HG02870 (cell line): Measurements from ENCODE around the gene LRRC47.
"Not testable (repeated sequence)": the region's sequence is repeated elsewhere in the genome, so short reads cannot be mapped to it uniquely, and the experiment has no call there.

ENCODE experiments used
- ATAC-seq: cut with Tn5 transposase; IDR thresholded peaks from one replicate; pipeline ENCODE4 v1.9.1; 2021; ENCODE audit warnings: mild to moderate bottlenecking, moderate library complexity; ENCODE audit not compliant: unreplicated experiment

The LRRC47 gene

DNA sequence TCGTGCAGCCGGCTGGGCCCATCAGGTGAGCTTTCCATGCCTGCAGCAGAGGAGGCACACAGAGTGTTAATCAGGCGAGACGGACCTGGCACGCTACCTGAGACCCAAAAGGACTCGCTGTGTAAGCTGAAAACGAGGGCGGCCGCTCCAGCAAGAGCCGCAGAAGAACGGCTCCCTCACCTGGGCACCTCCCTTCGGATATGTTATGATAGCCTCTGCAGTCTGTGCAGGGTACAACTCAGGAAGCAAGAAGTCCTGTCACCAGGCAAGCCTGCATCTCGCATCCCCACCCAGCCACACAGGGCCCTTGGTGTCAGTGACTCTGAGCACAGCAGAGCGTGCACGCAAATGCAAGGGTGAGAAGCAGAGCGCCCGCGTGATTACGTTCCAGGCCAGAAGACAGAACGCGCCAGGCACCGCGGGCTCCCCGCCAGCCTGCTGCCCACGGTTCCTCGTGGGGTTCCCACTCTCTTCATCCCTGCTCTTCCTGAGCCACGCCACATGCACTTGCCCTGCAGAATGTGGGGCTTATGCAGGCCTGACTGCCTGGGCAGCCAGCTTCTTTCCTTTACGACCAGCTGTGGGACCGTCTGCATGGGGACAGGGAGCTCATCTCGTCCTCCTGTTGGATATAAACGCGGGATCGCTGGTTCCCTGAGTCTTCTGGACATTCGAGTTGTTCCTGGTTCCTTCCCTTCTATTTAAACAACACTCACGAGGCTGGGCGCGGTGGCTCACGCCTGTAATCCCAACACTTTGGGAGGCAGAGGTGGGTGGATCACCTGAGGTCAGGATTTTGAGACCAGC lies 20.2 kb upstream of the LRRC47 start:
- ATAC-seq = no peak

DNA sequence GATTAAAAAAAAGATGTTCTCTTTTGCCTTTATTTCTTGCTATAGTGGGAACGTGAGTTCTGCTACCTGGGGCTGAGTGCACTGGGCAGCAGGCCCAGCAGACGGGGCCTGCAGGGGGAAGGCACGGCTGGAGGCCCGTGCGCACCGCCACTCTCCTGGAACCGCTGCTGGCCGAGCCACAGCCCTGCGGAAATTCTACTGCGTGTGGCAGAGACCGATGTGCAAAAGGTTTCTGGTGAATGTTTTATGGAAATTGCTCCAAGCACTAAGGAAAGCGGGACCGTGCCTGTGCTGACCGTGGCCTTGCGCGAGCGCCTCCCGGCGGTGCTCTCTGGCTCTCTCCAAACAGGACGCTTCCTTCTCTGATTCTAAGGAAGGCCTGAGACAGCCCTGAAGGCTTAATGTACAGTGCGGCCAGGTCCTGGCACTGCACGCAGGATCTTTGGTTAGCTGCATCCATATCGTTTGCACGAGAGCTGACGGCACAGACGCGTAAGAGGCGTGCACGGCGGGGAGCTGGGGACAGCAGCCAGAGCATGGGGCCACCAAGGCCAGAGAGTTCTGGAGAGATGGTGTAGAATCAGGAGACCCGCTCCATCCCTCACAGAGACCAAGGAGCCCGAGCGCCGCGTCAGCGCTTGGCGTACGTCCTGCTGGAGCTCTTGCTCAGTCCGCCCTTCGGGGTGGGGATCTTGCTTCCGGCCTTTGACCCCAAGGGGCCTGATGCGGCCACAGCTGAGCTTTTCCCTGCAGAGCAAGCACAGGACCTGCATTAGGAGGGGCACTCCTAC lies 18.7 kb upstream of the LRRC47 start:
- ATAC-seq = no peak

DNA sequence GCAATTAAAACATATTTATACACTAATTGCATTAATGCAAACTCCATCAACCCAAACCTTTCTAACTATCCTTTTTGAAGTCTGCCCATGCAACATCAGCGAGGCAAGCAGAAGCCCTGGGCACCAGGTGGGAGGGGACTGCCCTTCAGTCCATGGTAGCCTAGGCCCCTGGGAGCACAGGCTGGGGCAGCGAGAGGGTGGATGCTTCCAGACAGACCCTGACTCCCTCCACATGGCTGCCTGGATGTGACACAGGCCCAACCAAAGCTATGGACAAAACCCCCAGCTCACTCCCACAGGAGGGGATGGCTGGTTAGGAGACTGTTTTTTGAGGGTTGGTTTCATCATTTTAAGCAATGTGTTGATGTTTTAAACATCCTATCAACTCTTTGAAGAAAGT lies 17.8 kb upstream of the LRRC47 start:
- ATAC-seq = no peak

DNA sequence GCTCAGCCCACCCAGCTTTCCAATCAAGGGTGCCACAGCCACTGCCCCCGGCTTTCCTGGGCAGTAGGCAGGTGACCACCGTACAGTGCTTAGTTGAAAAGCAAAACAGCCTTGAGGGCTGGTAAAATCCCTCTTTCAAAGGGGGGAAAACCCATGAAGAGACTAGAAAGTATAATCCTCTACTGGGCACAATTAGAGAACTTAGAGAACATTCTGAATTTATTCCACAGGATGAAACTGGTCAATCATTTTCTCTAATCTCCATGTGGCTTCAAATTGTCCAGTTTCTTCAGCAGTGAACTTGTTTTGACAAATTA lies 15.3 kb upstream of the LRRC47 start:
- ATAC-seq = no peak

DNA sequence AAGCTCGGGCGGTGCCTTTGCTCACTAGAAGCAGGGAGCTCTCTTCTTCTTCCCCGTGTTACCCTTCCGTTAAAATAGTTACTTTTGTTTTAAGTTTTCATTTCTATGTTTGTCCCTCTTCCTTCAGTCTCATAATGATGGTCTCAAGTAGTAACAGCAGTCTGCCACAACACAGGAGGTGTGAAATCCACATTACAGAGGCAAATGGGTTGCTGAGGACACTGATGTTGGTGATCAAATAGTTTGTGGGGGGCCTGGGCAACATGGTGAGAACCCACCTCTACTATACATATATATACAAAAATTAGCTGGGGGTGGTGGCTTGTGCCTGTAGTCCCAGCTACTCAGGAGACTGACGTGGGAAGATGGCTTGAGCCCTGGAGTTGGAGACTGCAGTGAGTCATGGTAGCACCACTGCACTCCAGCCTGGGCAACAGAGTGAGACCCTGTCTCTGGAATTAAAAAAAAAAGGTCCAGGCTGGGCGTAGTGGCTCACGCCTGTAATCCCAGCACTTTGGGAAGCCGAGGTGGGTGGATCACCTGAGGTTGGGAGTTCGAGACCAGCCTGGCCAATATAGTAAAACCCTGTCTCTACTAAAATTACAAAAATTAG lies 14.0 kb upstream of the LRRC47 start:
- ATAC-seq = not testable (repeated sequence)

DNA sequence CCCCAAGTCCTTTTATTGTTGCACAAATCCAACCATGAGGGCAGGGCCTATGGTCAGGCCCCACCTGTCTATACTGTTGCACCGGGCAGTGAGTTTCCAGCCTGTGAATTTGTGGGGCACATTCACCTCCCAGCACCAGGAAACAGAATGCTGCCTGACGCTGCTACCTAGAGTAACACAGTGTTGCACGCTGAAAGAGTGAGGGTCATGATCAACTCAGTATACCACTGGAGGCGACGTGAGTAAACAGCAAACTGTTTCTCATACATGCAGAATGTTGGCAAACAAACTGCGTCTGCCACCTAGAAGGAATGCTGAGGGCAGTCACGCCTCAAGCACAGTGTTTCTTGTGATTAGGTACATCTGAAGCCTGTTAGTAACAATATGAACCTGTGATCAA lies 13.4 kb upstream of the LRRC47 start:
- no peak for ATAC-seq

DNA sequence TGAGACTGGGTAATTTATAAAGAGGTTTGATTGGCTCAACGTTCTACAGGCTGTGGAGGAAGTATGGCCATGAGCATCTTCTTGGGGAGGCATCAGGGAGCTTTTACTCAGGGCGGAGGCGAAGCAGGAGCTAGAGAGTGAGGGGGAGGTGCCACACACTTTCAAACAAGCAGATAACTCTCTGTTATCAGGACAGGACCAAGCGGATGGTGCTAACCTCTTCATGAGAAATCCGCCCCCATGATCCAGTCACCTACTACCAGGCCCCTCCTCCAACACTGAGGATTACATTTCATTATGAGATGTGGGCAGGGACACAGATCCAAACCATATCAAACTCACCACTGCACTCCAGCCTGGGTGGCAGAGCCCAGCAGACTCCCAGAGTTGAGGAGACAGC lies 11.5 kb upstream of the LRRC47 start:
- ATAC-seq = no peak

DNA sequence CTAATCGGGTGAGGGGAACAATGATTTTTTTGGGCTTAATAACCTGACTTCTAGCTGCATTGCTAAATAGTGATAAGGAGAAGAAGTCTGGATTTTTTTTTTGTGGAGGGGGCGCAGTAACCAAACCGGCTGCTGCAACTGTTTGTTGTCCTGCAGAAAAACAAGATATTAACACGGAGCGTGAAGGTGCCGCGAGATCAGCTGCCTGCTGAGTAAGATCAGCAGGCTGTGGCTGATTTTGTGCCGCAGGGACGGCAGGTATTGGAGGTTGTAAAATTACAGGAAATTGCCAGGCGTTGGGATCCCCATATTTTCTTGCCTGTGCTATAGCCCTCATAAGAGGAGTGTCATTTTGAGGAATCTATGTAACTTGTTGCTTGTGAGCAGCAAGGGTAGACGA lies 8.7 kb upstream of the LRRC47 start:
- ATAC-seq = no peak

DNA sequence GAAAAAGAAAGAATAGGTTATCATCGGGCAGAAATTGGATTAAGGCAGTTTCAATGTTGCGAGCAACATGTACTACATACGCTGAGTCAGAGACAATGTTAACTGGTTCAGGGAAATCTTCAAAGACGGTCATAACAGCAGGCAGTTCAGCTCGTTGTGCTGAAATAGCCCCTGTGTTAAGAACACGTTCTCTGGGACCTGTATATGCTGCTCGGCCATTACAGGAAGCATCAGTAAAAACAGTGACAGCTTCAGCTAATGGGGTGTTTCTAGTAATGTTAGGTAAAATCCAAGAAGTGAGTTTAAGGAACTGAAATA lies 8.3 kb upstream of the LRRC47 start:
- ATAC-seq = not testable (repeated sequence)

DNA sequence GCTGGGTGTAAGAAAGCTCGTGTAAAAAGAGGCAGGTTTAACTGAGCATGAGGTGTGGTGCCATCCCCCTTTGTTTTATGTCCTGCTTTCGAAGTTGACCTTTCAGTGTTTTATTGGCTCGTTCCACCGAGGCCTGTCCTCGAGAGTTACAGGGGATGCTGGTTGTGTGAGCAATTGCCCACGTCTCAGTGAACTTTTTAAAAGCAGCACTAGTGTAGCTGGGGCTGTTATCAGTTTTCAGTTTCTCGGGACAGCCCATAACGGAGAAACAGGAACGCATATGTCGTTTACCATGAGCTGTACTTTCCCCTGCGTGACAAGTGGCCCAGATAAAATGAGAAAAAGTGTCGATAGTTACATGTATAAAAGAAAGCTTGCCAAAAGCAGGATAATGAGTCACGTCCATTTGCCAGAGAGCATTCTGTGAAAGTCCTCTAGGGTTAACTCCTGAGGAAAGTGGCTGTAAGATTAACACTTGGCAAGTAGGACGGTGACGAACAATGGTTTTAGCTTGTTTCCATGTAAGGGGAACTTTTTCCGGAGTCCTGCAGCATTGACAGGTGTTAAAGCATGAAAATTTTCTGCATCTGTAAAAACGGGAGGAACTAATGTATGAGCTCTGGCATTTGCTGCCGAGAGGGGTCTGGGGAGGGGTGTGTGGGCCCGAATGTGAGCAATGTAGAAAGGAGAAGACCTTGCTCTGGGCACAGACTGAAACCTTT lies 7.8 kb upstream of the LRRC47 start:
- no peak for ATAC-seq

DNA sequence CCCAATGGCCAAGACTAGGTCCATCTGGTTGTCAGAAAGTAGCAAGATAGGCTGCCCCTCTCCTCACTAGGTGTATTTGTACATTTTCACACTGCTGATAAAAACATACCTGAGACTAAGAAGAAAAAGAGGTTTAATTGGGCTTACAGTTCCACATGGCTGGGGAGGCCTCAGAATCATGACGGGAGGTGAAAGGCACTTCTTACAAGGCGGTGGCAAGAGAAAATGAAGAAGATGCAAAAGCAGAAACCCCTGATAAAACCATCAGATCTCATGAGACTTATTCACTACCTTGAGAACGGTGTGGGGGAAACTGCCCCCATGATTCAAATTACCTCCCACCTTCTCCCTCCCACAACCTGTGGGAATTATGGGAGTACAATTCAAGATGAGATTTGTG lies 4.5 kb upstream of the LRRC47 start:
- ATAC-seq = not testable (repeated sequence)

DNA sequence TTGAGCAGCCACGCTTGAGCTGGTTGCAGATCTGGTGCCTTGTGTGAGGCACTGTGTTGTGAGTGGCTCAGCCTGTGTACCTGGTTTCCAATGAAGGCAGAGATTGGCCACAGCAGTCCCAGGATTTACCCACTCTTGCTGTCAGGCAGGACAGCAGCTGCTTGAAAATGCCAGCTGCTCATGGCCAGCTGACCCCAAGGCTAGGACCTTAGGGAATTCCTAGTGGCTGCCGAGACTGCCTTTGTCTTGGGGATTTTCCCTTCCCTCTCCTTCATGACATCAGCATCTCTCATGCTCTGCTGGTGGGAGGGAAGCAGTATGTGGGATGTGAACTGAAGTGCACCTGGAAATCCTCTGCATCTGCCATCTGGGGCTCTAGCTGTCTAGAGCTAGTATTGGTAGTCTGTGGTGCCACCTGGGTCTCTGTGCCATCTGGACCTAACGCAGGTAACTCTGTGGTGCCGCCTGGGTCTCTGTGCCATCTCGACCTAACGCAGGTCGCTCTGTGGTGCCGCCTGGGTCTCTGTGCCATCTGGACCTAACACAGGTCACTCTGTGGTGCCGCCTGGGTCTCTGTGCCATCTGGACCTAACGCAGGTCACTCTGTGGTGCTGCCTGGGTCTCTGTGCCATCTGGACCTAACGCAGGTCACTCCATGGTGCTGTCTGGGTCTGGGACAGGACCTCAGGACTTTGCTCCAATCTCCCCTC lies 3.8 kb upstream of the LRRC47 start:
- no peak for ATAC-seq

DNA sequence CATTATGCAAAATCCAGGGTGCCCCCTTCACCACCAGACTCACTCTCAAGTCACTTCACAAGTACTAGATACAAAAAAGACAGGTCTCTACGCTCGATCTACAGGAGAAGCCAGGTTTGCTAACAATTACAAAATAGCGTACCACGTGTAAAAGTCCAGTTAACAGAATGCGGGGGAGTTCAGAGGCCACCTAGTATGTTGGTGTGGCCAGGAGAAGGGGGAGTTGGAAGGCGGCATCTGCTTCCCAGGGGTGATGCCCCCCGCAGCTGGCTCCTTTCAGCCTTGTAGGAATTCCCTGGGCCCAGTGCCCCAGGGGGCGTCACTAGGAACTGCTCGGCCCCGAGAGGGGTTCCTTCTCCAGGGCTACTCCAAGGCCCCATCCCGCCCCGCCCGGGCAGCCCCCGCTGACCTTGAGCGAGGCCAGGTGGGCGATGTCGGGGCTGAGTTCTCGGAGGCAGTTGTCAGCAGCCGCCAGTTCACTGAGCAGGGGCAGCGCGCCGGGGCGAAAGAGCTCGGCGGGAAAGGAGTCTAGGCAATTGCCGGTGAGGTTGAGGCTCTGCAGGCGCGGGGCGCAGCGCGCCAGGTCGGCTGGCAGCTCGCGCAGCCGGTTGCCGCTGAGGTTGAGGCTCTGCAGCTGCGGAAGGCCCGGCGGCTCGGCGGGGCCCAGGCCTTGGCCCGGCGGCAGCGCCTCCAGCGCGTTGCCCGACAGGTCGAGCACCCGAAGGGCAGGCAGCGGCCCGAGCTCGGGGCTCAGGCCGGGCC lies 664 bp downstream of the LRRC47 start:
- ATAC-seq = no peak

DNA sequence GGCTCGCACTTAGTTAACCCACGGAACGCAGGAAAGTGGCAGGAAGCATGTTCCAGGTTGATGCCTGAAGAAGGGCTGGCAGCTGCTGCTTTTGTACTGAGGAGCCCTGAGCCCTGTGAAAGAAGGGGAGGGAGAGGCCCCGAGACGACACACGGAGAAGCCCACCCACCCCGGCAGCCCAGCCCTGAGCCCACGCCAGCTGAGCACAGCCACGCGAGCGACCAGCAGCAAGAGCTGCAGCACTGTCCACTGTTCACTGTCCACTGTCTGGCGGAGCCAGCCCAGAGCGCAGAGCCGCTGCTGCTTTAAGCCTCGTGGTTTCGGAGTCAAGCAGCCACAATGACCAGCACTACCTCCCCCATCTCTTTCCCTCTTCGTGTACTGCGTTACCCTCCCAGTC lies 5.3 kb downstream of the LRRC47 start:
- no peak for ATAC-seq

DNA sequence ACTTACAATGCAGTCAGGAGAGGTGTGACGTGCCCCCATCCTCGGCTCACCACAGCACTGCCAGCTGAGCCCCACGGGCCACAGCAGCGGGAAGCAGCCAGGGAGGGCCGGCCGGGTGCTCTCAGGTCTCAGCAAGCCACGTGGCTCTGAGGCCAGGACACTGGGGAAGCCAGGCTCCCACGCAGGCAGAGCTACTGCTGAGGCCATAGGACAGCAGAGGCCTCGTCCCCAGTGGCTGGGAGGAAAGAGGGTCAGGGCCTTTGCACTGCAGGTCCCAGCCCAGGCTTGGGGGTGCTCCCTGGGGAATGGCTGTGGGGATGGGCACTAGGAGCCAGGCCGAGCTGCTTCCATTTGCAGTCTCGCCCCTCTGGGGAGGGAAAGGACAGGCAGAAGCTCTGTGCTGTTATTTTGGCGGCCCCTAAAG lies 5.8 kb downstream of the LRRC47 start:
- no peak for ATAC-seq

DNA sequence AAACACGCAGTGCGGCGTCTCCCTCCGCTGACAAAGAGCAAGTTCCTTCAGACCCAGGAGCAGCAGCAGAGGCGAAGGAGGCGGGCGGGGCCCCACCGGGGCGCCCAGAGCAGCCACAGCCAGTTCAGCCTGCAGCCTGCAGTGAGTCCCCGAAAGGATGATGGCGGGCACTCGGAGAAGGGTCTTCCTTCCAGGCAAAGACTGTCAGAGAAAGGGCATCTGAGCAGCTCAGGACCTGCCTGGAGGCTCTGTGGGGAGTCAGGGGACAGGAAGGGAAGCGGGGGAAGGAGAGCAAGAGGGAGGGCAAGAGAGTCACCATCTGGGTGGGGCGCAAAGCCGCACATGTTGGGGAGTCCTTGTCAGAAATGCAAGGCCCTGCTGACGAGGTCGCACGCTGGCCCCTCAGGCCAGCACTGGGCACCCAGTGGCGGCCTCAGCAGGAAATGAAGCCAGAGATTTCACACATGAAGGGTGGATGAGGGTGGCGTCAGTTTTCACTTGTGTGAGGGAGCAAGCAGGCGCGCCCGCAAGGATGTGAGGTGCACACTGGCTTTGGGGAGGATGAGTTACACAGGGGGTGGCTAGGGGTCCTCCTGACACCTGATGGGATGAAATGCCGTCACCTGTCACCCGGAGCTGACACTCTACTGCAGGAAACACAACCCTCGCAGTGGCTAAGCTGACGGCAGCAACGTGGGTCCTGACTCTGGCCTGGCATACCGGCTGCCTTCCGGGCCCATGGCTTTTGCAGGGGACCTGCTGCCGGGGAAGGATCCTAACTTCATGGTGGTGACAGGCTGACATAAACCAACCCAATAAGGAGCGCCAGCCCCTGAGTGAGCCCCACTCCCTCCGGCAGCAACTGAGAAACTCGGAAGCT lies 6.6 kb downstream of the LRRC47 start:
- ATAC-seq = no peak

DNA sequence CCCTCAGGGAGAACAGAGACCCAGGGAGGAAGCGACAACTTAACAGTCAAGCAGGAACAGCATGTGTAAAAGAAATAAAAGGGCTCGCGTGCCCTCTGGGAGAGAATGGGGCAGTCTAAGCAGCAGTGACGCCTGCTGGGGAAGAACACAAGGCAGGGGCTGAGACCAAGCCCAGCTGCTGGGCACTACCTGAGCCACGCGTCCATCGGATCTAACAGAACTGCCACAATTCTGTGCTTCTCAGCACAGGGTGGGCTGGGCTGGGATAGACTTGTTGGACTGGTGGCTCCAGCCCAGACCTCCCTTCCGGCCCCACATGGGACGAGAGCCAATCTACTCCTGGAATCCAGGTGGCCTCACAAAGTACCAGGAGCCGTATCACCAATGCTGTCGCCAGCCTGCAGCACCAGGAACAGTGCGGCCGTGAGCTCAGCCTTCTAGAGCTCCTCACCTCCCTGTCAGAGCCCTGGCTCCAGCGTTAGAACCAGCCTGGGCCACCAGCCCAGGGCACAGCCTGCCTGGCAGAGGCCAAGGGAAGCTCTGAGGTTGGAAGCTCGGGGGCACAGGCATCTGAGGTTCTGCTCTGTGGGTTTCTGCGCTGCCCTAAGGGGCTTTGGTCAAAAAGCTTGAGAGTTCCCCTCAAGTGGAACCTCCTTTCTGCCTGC lies 7.4 kb downstream of the LRRC47 start:
- ATAC-seq = no peak

DNA sequence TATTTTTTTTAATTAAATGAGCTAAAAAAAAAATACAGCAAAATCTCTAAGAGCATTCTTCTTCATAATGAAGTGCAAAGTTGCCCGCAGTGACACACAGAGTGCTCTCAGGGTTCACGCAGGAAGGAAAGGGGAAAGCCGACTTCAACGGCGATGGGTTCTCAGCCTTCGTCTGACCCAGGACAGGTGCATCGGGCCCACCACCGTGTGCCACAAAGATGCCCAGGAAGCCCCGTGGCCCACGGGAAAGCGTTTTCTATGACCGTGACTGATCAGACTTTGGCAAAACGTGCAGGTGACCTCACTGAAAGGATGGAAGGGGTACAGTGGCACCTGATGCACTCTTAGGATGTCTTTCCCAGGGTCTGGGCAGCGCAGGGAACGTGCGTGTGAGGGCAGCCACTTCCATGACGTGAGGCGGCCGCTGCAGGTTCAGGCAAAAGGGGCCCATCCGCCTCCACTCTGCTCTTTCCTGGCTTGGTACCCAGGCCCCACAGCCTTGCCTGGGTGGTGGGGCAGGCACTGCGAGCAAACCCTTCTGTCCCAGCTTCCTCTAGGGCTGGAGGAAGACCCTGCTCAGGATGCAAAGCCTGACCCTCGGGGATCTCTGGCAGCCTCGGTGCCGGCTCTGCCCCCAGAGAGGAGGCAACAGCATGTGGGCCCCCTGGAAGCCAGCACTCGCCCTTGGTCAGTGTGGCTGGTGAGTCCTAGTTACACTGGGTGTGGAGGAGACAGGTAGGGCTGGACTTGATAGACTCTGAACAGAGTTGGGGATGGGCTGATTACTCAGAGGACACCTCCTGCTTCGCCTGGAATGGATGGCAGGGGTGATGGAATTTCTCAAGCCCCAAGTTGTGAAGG lies 8.3 kb downstream of the LRRC47 start:
- no peak for ATAC-seq
